ENCODE results near the gene ARHGDIG.

Gene ARHGDIG

DNA sequence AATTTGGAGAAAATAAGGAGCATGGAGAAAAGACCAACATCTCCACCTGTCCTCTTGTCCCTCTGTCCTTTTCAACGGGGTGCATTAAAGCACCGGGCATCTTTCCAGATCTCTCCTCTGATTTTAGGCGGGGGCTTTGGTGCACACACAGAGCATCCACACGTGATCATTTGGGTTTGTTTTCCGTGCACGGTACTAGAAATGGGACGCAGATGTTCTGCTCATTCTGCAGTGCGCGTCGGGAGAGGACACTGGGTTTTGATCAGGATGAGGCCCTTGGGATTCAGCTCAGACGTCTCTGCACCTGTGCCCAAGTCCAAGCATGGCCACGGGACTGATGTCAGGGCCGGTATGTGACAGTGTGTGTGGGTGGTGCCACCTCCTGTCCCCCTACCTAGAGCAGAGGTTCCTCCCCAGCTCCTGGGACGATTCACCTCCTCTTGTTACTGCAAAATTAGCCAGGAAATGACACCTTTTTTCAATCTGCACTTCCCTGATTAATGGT, 34.5 kb downstream of the ARHGDIG start:
- Histone ChIP-seq H3K27me3 (ENCODE audit: control insufficient read depth, low read length) (no peaks in the 10 kb centered on the region), H3K36me3 (ENCODE audit: control insufficient read depth, low read length) (peaks cover 21% of the 10 kb centered on the region), H3F3A (ENCODE audit: control insufficient read depth, insufficient read depth) (no peaks in the 10 kb centered on the region), H4K20me1 (ENCODE audit: control insufficient read depth, insufficient read depth, low read depth, low read length) (no peaks in the 10 kb centered on the region), H3K9me2 (replicated peaks; ENCODE audit: control insufficient read depth, low read length) (no peaks in the 10 kb centered on the region), H3K4me1 (ENCODE audit: control insufficient read depth, low read length) (no peaks in the 10 kb centered on the region), H3K4me3 (ENCODE audit: low read length) (no peak overlapping the region), H3K9me3 (ENCODE audit: control insufficient read depth, insufficient read depth, low read length) (no peaks in the 10 kb centered on the region), H3K79me2 (ENCODE audit: control insufficient read depth, low read length) (peaks cover 46% of the 10 kb centered on the region), H3K4me2 (ENCODE audit: low read length) (no peak overlapping the region), H3K27ac (ENCODE audit: low read depth, low read length) (no peak overlapping the region)
- no peak for TF ChIP-seq EZH2phosphoT487 (IDR thresholded peaks at IDR 0.05; ENCODE audit: borderline replicate concordance, low read length)

DNA sequence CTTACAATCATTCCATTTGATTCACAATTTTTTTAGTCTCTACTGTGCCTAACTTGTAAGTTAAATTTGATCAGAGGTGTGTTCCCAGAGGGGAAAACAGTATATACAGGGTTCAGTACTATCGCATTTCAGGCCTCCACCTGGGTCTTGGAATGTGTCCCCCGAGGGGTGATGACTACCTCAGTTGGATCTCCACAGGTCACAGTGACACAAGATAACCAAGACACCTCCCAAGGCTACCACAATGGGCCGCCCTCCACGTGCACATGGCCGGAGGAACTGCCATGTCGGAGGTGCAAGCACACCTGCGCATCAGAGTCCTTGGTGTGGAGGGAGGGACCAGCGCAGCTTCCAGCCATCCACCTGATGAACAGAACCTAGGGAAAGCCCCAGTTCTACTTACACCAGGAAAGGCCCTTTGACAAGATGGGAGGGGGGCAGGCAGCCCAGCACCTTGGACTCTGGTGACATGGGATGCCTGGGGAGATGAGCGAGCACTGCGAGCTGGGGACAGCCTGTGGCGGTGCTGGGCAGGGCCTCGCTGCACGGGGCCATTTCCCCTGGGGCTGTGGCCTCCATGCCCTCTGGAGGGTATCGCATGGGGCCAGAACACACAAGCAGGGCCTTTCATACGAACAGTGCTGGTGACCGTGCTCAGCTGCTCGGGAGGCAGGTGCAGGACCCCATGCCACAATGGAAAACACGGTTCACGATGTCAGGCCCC, 36.5 kb downstream of the ARHGDIG start:
- H3K4me3 ChIP-seq (ENCODE audit: low read length) = no peak overlapping the region
- TF ChIP-seq EZH2phosphoT487 (IDR thresholded peaks at IDR 0.05; ENCODE audit: borderline replicate concordance, low read length) = no peak
- TF ChIP-seq CTCF (IDR thresholded peaks at IDR 0.05; ENCODE audit: low read depth, low read length, poor library complexity, severe bottlenecking) = no peak
- peaks cover 63% of the 10 kb centered on the region for H3K79me2 ChIP-seq (ENCODE audit: control insufficient read depth, low read length)

DNA sequence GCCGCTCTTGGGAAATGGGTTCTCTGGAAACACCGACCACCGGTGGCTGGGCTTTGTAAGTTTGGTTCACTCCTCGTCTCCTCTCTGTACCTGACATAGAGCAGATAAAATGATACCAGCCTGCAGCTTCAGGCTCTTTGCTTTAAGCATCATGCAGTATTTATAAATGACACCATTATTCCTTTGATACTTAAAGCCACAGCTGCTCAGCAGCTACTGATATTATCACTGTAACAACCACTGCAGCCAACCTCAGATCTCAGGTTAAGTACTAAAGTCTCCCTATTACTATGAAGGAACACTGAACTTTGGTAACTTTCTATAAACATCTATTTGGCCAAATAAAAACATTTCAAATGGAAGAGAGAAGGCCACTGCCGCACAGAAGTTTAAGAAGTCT, 37.2 kb downstream of the ARHGDIG start:
- TF ChIP-seq CTCF (IDR thresholded peaks at IDR 0.05; ENCODE audit: low read depth, low read length, poor library complexity, severe bottlenecking) (no peak), EZH2phosphoT487 (IDR thresholded peaks at IDR 0.05; ENCODE audit: borderline replicate concordance, low read length) (no peak)
- H3F3A ChIP-seq (ENCODE audit: control insufficient read depth, insufficient read depth) = no peaks in the 10 kb centered on the region
- no peaks in the 10 kb centered on the region for H3K9me2 ChIP-seq (replicated peaks; ENCODE audit: control insufficient read depth, low read length)
- no peaks in the 10 kb centered on the region for H3K9me3 ChIP-seq (ENCODE audit: control insufficient read depth, insufficient read depth, low read length)
- no peaks in the 10 kb centered on the region for H3K4me1 ChIP-seq (ENCODE audit: control insufficient read depth, low read length)
- peaks cover 68% of the 10 kb centered on the region for H3K79me2 ChIP-seq (ENCODE audit: control insufficient read depth, low read length)
- peaks cover 4% of the 10 kb centered on the region; the same call in 1 of the 2 replicates for H4K20me1 ChIP-seq (ENCODE audit: control insufficient read depth, insufficient read depth, low read depth, low read length)
- peaks cover 18% of the 10 kb centered on the region for H3K36me3 ChIP-seq (ENCODE audit: control insufficient read depth, low read length)
- H3K4me2 ChIP-seq (ENCODE audit: low read length) = no peak overlapping the region
- no peak overlapping the region for H3K27ac ChIP-seq (ENCODE audit: low read depth, low read length)
- no peaks in the 10 kb centered on the region for H3K27me3 ChIP-seq (ENCODE audit: control insufficient read depth, low read length)
- no peak overlapping the region for H3K4me3 ChIP-seq (ENCODE audit: low read length)

More for the DNA sequence above, 36.5 kb downstream of the ARHGDIG start:
- Histone ChIP-seq H3K9me2 (replicated peaks; ENCODE audit: control insufficient read depth, low read length) (no peaks in the 10 kb centered on the region), H3K27me3 (ENCODE audit: control insufficient read depth, low read length) (no peaks in the 10 kb centered on the region), H3K9me3 (ENCODE audit: control insufficient read depth, insufficient read depth, low read length) (no peaks in the 10 kb centered on the region), H3K4me2 (ENCODE audit: low read length) (no peak overlapping the region), H3K36me3 (ENCODE audit: control insufficient read depth, low read length) (peaks cover 20% of the 10 kb centered on the region), H3F3A (ENCODE audit: control insufficient read depth, insufficient read depth) (no peaks in the 10 kb centered on the region), H3K27ac (ENCODE audit: low read depth, low read length) (no peak overlapping the region), H4K20me1 (ENCODE audit: control insufficient read depth, insufficient read depth, low read depth, low read length) (peaks cover 4% of the 10 kb centered on the region; the same call in 1 of the 2 replicates), H3K4me1 (ENCODE audit: control insufficient read depth, low read length) (no peaks in the 10 kb centered on the region)

- no peaks in the 10 kb centered on the region for H3K27me3 ChIP-seq (ENCODE audit: control insufficient read depth, low read length)
- H3K9me3 ChIP-seq (ENCODE audit: control insufficient read depth, insufficient read depth, low read length) = no peaks in the 10 kb centered on the region
- TF ChIP-seq EZH2phosphoT487 (IDR thresholded peaks at IDR 0.05; ENCODE audit: borderline replicate concordance, low read length) (no peak), CTCF (IDR thresholded peaks at IDR 0.05; ENCODE audit: low read depth, low read length, poor library complexity, severe bottlenecking) (peak; percentile 31)
- no peak overlapping the region for H3K4me3 ChIP-seq (ENCODE audit: low read length)
- H3F3A ChIP-seq (ENCODE audit: control insufficient read depth, insufficient read depth) = no peaks in the 10 kb centered on the region
- peaks cover 12% of the 10 kb centered on the region for H3K36me3 ChIP-seq (ENCODE audit: control insufficient read depth, low read length)
- H4K20me1 ChIP-seq (ENCODE audit: control insufficient read depth, insufficient read depth, low read depth, low read length) = peaks cover 4% of the 10 kb centered on the region
- peaks cover 72% of the 10 kb centered on the region for H3K79me2 ChIP-seq (ENCODE audit: control insufficient read depth, low read length)
- no peak overlapping the region for H3K4me2 ChIP-seq (ENCODE audit: low read length)
- no peaks in the 10 kb centered on the region for H3K9me2 ChIP-seq (replicated peaks; ENCODE audit: control insufficient read depth, low read length)
- no peak overlapping the region for H3K27ac ChIP-seq (ENCODE audit: low read depth, low read length)
- H3K4me1 ChIP-seq (ENCODE audit: control insufficient read depth, low read length) = peaks cover 3% of the 10 kb centered on the region
Observed at GRCh38 chr16:318628-319027, 38.2 kb downstream of the ARHGDIG start.

Data from DOHH2 (cell line).